ENCODE measurements around the gene CYP2E1.

CYP2E1 gene

DNA sequence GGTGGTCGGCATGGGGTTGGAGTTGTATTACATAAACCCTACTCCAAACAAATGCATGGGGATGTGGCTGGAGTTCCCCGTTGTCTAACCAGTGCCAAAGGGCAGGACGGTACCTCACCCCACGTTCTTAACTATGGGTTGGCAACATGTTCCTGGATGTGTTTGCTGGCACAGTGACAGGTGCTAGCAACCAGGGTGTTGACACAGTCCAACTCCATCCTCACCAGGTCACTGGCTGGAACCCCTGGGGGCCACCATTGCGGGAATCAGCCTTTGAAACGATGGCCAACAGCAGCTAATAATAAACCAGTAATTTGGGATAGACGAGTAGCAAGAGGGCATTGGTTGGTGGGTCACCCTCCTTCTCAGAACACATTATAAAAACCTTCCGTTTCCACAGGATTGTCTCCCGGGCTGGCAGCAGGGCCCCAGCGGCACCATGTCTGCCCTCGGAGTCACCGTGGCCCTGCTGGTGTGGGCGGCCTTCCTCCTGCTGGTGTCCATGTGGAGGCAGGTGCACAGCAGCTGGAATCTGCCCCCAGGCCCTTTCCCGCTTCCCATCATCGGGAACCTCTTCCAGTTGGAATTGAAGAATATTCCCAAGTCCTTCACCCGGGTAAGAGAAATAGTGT is at the start of gene CYP2E1:
Gene CYP2E1 (plus strand): TSS at position 407 of the 632 bp plus-strand sequence. CDS start 33 bp downstream, at position 440.
- H3K4me3 ChIP-seq (ENCODE audit: low read depth, low read length) = no peak within 1 kb of the TSS
- DNase-seq (ENCODE audit: low read depth, low spot score) = no peak
- in situ Hi-C loops (cut with HindIII; ENCODE audit: low sequenced_read_pairs) = no loop called here
- TF ChIP-seq, protein P1, sequence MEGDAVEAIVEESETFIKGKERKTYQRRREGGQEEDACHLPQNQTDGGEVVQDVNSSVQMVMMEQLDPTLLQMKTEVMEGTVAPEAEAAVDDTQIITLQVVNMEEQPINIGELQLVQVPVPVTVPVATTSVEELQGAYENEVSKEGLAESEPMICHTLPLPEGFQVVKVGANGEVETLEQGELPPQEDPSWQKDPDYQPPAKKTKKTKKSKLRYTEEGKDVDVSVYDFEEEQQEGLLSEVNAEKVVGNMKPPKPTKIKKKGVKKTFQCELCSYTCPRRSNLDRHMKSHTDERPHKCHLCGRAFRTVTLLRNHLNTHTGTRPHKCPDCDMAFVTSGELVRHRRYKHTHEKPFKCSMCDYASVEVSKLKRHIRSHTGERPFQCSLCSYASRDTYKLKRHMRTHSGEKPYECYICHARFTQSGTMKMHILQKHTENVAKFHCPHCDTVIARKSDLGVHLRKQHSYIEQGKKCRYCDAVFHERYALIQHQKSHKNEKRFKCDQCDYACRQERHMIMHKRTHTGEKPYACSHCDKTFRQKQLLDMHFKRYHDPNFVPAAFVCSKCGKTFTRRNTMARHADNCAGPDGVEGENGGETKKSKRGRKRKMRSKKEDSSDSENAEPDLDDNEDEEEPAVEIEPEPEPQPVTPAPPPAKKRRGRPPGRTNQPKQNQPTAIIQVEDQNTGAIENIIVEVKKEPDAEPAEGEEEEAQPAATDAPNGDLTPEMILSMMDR (IDR thresholded peaks at IDR 0.05; ENCODE audit: low read depth, low read length) = no peak

DNA sequence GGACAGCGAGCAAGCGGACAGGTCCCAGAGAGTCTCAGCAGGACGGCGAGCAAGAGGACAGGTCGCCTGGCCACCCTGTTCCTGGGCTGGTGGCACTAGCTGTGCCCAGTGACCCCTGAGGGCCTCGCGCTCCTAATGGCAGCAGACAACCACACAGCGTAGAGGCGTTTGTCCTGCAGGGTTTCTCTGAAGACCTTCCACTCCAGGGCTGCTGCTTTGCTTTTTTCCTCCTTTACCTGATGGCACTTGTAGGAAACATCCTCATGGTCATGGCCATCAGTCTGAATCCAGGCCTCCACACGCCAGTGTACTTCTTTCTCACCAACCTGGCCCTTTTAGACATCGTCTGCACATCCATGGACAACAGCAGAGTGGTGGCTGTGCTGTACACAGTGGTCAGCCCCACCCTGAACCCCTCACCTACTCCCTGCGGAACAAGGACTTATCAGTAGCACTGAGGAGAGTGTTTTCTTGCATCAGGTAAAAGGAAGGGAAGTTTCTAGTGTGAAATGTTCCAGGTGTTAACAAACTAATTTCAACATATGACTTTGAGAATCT is 46.0 kb upstream of the CYP2E1 start:
- TF ChIP-seq, protein P1 (IDR thresholded peaks at IDR 0.05; ENCODE audit: low read depth, low read length) = no peak
- H3K4me3 ChIP-seq (ENCODE audit: low read depth, low read length) = no peak overlapping the region
- in situ Hi-C loops (cut with HindIII; ENCODE audit: low sequenced_read_pairs) = no loop called here
- DNase-seq (ENCODE audit: low read depth, low spot score) = no peak

DNA sequence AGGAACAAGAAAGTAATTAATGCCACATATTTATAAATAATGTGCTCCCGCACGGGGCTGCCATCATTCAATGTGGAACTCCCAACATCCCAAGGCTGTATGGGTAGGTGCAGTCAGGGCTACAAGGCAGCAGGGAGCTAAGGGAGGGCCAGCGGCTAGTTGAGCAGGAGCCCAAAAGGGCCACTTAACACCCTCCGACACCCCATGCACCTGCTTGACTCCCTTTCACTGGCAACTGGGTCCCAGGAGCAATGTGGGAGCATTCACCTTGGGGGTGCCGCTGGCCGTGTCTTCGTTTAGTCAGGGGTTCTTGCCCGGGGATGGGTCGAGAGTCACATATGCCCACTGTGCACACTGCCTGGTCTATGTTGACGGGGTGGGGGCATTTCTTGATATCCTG is 45.5 kb upstream of the CYP2E1 start:
- no peak for DNase-seq (ENCODE audit: low read depth, low spot score)
- no peak overlapping the region for H3K4me3 ChIP-seq (ENCODE audit: low read depth, low read length)
- TF ChIP-seq, protein P1 (IDR thresholded peaks at IDR 0.05; ENCODE audit: low read depth, low read length) = no peak
- in situ Hi-C loops (cut with HindIII; ENCODE audit: low sequenced_read_pairs) = no loop called here

DNA sequence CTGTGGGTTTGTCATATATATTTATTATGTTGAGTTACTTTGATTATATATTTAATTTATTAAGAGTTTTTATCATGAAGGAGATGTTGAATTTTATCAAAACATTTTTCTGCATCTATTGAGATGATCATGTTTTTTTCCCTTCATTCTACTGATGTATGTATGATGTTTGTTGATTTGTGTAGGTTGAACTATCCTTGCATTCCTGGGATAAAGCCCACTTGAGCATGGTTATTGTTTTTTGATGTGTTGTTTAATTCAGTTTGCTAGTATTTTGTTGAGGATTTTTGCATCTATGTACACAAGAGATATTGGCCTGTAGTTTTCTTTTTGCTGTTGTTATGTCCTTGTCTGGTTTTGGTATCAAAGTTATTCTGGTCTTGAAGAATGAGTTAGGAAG is 42.3 kb upstream of the CYP2E1 start:
- in situ Hi-C loops (cut with HindIII; ENCODE audit: low sequenced_read_pairs) = no loop called here
- H3K4me3 ChIP-seq (ENCODE audit: low read depth, low read length) = no peak overlapping the region
- TF ChIP-seq, protein P1 (IDR thresholded peaks at IDR 0.05; ENCODE audit: low read depth, low read length) = no peak
- no peak for DNase-seq (ENCODE audit: low read depth, low spot score)

DNA sequence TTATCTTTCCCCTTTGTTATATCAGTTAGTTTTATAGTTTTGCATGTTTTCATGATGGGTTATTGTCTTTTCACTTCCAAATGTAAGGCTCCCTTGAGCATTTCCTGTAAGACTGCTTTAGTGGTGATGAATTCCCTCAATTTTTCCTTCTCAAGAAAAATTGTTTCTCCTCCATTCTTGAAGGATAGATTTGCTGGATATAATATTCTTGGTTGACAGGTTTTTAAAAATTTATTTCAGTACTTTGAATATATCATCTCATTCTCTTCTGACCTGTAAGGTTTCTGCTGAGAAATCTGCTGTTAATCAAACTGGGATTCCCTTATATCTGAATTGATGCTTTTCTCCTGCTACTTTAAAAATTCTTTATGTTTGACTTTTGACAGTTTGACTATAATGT is 40.1 kb upstream of the CYP2E1 start:
- H3K4me3 ChIP-seq (ENCODE audit: low read depth, low read length) = no peak overlapping the region
- TF ChIP-seq, protein P1 (IDR thresholded peaks at IDR 0.05; ENCODE audit: low read depth, low read length) = no peak
- in situ Hi-C loops (cut with HindIII; ENCODE audit: low sequenced_read_pairs) = no loop called here
- no peak for DNase-seq (ENCODE audit: low read depth, low spot score)

DNA sequence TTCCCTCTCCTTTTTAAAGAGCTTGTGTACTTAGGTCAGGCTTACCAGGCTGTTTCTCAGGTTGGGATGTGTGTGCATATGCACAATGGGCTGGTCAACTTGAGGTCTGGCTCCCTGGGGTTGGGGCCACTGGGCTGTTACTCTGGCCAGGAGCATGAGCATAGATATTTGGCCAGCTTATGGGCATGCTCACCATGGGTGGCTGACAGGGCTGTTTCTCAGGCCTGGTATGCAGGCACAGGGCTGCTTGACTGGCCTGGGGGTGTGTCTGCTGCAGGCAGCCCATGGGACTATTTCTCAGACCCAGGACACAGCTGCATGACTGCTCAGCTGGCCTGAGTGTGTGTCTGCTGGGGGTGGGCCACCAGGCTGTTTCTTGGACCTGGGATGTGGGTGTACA is 38.8 kb upstream of the CYP2E1 start:
- no peak overlapping the region for H3K4me3 ChIP-seq (ENCODE audit: low read depth, low read length)
- TF ChIP-seq, protein P1 (IDR thresholded peaks at IDR 0.05; ENCODE audit: low read depth, low read length) = no peak
- in situ Hi-C loops (cut with HindIII; ENCODE audit: low sequenced_read_pairs) = no loop called here
- DNase-seq (ENCODE audit: low read depth, low spot score) = no peak

All from astrocyte of the spinal cord (primary cell).